Ishikawa (cell line): ENCODE data around the gene STIMATE.

Source experiments
- CEBPB ChIP-seq: IDR thresholded peaks from 2 replicates; pipeline ENCODE4 v1.6.1; 2012
- CREB1 ChIP-seq: IDR thresholded peaks from 2 replicates; pipeline ENCODE4 v1.6.1; 2012; ENCODE audit warnings: low read depth
- EGR1 ChIP-seq: IDR thresholded peaks from 2 replicates; pipeline ENCODE4 v1.6.1; 2012
- EP300 ChIP-seq: IDR thresholded peaks from 2 replicates; pipeline ENCODE4 v1.6.1; 2012; ENCODE audit warnings: borderline replicate concordance
- FOXM1 ChIP-seq: IDR thresholded peaks from 2 replicates; pipeline ENCODE4 v1.6.1; 2012; ENCODE audit warnings: low read depth, borderline replicate concordance
- NFIC ChIP-seq: IDR thresholded peaks from 2 replicates; pipeline ENCODE4 v1.6.1; 2012
- RAD21 ChIP-seq: IDR thresholded peaks from 2 replicates; pipeline ENCODE4 v1.6.1; 2012; ENCODE audit warnings: low read depth
- REST ChIP-seq: IDR thresholded peaks from 2 replicates; pipeline ENCODE4 v1.6.1; 2012; ENCODE audit warnings: low read depth, mild to moderate bottlenecking
- TAF1 ChIP-seq: IDR thresholded peaks from 2 replicates; pipeline ENCODE4 v1.6.1; 2012; ENCODE audit warnings: low read depth, mild to moderate bottlenecking
- TCF12 ChIP-seq: IDR thresholded peaks from 2 replicates; pipeline ENCODE4 v1.6.1; 2012; ENCODE audit warnings: low read depth
- TEAD4 ChIP-seq: IDR thresholded peaks from 2 replicates; pipeline ENCODE4 v1.6.1; 2012
- YY1 ChIP-seq: IDR thresholded peaks from 2 replicates; pipeline ENCODE4 v1.6.1; 2012; ENCODE audit warnings: low read depth
- ZBTB7A ChIP-seq: IDR thresholded peaks from 2 replicates; pipeline ENCODE4 v1.6.1; 2012; ENCODE audit warnings: low read depth
- TF ChIP-seq, protein P1 (sequence below): IDR thresholded peaks from 2 replicates; pipeline ENCODE4 v1.6.1; 2012
- TF ChIP-seq, protein P2 (sequence below): IDR thresholded peaks from 2 replicates; pipeline ENCODE4 v1.6.1; 2012

Gene STIMATE

DNA sequence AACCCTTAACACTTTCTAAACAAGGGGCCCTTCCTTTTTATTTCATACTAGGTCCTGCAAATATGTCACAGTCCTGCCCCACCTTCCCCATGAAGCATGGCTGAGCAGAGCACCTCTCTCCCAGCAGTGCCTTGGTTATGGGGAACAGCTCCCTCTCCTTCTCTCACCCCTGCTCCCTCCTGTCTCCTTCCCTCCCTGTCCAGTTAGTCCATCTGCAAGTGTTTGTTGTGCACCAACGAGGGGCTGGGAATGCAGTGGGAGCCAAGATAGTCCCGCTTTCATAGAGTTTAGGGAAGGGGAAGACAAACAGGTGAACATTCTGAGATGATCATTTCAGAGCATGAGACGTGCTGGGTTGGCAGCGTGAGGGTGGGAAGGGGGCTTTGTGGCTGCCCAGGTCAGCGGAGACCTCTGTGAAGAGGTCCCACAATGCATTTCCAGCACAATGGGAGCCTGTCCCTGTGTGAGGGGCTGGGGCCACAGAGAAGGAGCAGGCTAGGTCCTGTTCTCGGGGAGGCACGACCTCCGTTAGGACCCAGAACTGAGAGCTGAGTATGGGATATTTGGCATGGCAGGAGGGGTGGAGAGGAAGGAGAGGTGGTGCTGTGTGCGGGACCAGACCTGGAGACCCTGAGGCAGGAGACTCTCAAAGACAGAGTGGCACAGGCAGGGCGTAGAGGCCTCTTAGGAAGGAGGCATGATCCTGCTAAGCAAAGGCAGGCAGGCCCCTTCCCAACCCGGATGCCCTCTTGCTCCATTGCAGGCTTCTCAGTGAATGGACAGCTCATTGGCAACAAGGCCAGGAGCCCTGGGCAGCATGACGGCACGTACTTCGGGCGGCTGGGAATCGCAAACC, 108.2 kb downstream of the STIMATE start:
- TF ChIP-seq NFIC (no peak), CEBPB (no peak), YY1 (no peak), TCF12 (no peak), REST (no peak), ZBTB7A (no peak), EGR1 (no peak), EP300 (no peak), TAF1 (no peak)
- TF ChIP-seq, protein P1, sequence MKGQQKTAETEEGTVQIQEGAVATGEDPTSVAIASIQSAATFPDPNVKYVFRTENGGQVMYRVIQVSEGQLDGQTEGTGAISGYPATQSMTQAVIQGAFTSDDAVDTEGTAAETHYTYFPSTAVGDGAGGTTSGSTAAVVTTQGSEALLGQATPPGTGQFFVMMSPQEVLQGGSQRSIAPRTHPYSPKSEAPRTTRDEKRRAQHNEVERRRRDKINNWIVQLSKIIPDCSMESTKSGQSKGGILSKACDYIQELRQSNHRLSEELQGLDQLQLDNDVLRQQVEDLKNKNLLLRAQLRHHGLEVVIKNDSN = no peak
- TF ChIP-seq, protein P2, sequence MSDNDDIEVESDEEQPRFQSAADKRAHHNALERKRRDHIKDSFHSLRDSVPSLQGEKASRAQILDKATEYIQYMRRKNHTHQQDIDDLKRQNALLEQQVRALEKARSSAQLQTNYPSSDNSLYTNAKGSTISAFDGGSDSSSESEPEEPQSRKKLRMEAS = no peak

DNA sequence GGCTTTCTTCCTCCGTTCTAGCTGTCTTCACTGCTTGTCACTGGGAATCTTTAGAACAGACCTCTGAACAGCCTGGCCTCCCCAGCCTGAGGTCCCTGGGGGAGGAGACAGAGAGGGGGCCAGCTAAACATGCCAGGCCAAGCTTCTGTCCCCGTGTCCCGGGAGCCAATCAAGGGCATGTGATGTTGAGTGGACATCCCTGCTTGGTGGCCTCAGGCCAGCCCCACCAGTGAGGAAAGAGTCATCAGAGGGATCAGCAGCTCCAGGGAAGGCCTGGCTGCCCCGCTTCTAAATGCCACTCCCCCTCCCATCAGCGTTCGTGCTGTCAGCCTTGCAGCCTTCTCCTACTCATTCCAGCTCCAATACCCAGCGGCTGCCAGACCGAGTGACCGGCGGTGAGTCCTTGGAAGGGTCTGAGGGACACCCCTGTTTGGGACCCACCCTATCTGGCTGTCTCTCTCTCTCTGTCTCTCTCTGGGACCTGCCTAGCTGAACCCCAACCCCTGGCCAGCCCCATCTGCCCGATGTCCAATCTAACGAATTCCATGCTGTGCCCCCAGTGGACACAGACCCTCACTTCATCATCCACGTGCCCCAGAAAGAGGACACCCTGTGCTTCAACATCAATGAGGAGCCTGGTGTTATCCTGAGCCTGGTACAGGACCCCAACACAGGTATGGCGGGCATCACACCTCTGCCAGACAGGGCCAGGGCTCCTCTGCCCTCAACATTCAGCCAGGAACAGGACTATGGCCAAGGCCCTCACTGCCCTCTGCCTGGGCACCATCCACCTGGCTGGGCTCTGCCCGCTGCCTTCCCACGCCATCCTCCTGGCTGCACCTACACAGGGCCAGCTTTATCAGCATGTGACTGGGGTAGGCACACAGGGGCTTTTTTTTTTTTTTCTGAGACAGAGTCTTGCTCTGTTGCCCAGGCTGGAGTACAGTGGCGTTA, 109.4 kb downstream of the STIMATE start:
- TF ChIP-seq EGR1 (no peak), EP300 (no peak), FOXM1 (no peak), ZBTB7A (no peak), RAD21 (no peak), TAF1 (no peak), CREB1 (no peak), TEAD4 (no peak), CEBPB (no peak), TCF12 (no peak), NFIC (no peak), YY1 (no peak), REST (no peak)
- TF ChIP-seq, protein P1 = no peak
- TF ChIP-seq, protein P2 = no peak

- no peak for TF ChIP-seq REST
- no peak for TF ChIP-seq FOXM1
- no peak for TF ChIP-seq TCF12
- TF ChIP-seq EP300 = no peak
- TF ChIP-seq RAD21 = no peak
- TF ChIP-seq, protein P1 = no peak
- TF ChIP-seq, protein P2 = no peak
- no peak for TF ChIP-seq CEBPB
- TF ChIP-seq CREB1 = no peak
- TF ChIP-seq YY1 = no peak
- TF ChIP-seq ZBTB7A = no peak
- no peak for TF ChIP-seq TEAD4
- TF ChIP-seq NFIC = no peak
- no peak for TF ChIP-seq EGR1
- TF ChIP-seq TAF1 = no peak
Measured at GRCh38 chr3:52787246-52787645, 110.1 kb downstream of the STIMATE start.
